ENCODE results near the gene UAP1.
A peak's percentile ranks its signal among the peaks of the same experiment; 100 is the strongest.

The UAP1 gene

GRCh38 chr1:162629077-162629627, 67.6 kb downstream of the UAP1 start:
- TF ChIP-seq CTCF (IDR thresholded peaks at IDR 0.05; ENCODE audit: low read depth, low read length): no peak

GRCh38 chr1:162629651-162630050, 68.1 kb downstream of the UAP1 start:
- TF ChIP-seq CTCF (IDR thresholded peaks at IDR 0.05; ENCODE audit: low read depth, low read length): no peak

More at GRCh38 chr1:162629077-162629627, 67.6 kb downstream of the UAP1 start:
- no peak overlapping the region for H3K4me3 ChIP-seq (ENCODE audit: low read depth, low read length)

GRCh38 chr1:162631546-162632191, 70.1 kb downstream of the UAP1 start:
- peak overlapping the region; percentile 92 for H3K4me3 ChIP-seq (ENCODE audit: low read depth, low read length)
- no peak for TF ChIP-seq CTCF (IDR thresholded peaks at IDR 0.05; ENCODE audit: low read depth, low read length)

More at GRCh38 chr1:162629651-162630050, 68.1 kb downstream of the UAP1 start:
- no peak overlapping the region for H3K4me3 ChIP-seq (ENCODE audit: low read depth, low read length)

- no peak for TF ChIP-seq CTCF (IDR thresholded peaks at IDR 0.05; ENCODE audit: low read depth, low read length)
- peak within 1 kb of the TSS; percentile 92 for H3K4me3 ChIP-seq (ENCODE audit: low read depth, low read length)
Measured at GRCh38 chr1:162632217-162632666, 70.7 kb downstream of the UAP1 start, which contains the start of gene DDR2. TSS of gene DDR2 (plus strand) at chr1:162632464. CDS start at chr1:162719064, 86,600 bp downstream.

- no peak for TF ChIP-seq CTCF (IDR thresholded peaks at IDR 0.05; ENCODE audit: low read depth, low read length)
- H3K4me3 ChIP-seq (ENCODE audit: low read depth, low read length): peak overlapping the region; percentile 92
Measured at GRCh38 chr1:162632698-162633080, 71.2 kb downstream of the UAP1 start.

- TF ChIP-seq CTCF (IDR thresholded peaks at IDR 0.05; ENCODE audit: low read depth, low read length): no peak
- peak overlapping the region; percentile 92 for H3K4me3 ChIP-seq (ENCODE audit: low read depth, low read length)
Measured at GRCh38 chr1:162633081-162633762, 71.7 kb downstream of the UAP1 start.

- no peak for TF ChIP-seq CTCF (IDR thresholded peaks at IDR 0.05; ENCODE audit: low read depth, low read length)
- peak overlapping the region; percentile 92 for H3K4me3 ChIP-seq (ENCODE audit: low read depth, low read length)
Measured at GRCh38 chr1:162635418-162635817, 73.9 kb downstream of the UAP1 start.
